LoVo (cell line): Measurements from ENCODE around the gene TIMM8B.
"Not testable (repeated sequence)": the region's sequence is repeated elsewhere in the genome, so short reads cannot be mapped to it uniquely, and the experiment has no call there.

Source experiments
- DNase-seq: peaks from one replicate; pipeline ENCODE4 v3.0.0-alpha.2; 2016; ENCODE audit warnings: low spot score

The TIMM8B gene

GRCh38 chr11:112073941-112074811, 12.4 kb downstream of the TIMM8B start, which contains the start of the genes NKAPD1 and PIH1D2:
Gene NKAPD1 (plus strand): TSS chr11:112074299. CDS start chr11:112075575, 1,276 bp downstream.
Gene PIH1D2 (minus strand): TSS chr11:112074017. CDS start chr11:112073174, 843 bp downstream.
- peak; percentile 86 for DNase-seq

DNA sequence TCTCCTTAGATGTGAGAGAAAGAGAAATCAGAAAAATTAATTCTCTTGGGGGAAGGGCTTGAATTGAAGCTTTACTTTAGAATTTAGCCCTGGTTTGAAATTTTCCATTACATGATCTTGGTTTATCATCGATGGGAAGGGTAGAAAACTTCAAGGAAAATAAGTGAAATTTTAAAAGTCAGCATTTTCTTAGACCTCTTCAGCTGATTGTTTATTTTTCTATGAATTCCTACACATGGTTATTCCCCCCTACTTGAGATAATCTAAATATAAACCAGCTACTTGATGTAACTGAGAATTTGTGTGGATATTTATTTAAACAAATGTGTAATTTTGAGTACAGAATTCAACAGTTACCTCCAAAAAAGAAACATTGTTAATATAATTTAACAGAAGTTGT, 23.6 kb downstream of the TIMM8B start:
- no peak for DNase-seq

GRCh38 chr11:112058103-112058502, 28.5 kb downstream of the TIMM8B start:
- no peak for DNase-seq

DNA sequence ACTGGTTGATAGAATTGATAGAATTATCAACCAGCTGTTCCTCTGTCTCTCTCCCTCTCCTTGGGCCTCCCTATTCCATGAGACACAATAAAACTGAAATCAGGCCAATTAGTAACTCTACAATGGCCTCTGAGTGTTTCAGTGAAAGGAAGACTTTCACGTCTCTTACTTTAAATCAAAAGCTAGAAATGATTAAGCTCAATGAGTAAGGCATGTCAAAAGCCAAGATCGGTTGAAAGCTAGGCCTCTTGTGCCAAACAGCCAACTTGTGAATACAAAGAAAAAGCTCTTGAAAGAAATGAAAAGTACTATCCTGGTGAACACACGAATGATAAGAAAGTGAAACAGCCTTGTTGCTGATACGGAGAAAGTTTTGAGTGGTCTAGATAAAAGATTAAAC, 29.4 kb downstream of the TIMM8B start:
- DNase-seq: no peak

GRCh38 chr11:112051768-112052167, 34.8 kb downstream of the TIMM8B start:
- no peak for DNase-seq

DNA sequence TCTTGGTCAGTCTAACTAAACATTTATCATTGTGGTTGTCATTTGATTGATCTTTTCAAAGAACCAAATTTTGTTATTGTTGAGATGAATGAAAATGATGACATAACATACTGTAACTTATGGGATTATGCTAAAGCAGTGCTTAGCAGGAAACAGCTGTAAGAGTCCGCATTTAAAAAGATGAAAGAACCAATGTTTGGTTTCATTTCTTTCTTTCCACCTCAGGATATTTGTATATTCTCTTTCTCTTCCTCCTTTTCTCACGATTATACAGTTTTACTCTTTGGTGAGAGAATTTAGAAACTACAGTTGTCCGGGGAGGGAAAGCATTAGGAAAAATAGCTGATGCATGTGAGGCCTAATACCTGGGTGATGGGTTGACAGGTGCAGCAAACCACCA, 35.8 kb downstream of the TIMM8B start:
- DNase-seq: no peak

GRCh38 chr11:112049777-112050176, 36.8 kb downstream of the TIMM8B start:
- DNase-seq: no peak

- not testable (repeated sequence) for DNase-seq
Observed at GRCh38 chr11:112048256-112048655, 38.3 kb downstream of the TIMM8B start.

- not testable (repeated sequence) for DNase-seq
Observed at GRCh38 chr11:112046647-112047046, 39.9 kb downstream of the TIMM8B start.

GRCh38 chr11:112044961-112045360, 41.6 kb downstream of the TIMM8B start:
- DNase-seq: no peak

DNA sequence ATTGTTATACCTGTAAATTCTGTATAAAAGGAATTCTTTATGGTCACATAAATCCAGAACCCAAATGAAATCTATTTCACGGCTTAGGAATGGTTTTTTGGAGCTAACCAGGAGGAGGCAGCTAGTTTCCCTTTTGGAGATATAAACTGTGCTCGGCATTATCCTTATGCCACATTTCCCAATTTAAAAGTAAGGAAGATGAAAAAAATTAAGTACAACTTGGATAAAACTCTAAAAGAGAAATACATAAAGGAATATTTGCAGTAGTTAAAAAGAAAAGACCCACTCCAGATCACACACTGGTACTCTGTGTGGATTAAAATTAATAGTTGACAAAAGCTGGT, 43.6 kb downstream of the TIMM8B start:
- no peak for DNase-seq

GRCh38 chr11:112042161-112042960, 44.2 kb downstream of the TIMM8B start:
- no peak for DNase-seq

DNA sequence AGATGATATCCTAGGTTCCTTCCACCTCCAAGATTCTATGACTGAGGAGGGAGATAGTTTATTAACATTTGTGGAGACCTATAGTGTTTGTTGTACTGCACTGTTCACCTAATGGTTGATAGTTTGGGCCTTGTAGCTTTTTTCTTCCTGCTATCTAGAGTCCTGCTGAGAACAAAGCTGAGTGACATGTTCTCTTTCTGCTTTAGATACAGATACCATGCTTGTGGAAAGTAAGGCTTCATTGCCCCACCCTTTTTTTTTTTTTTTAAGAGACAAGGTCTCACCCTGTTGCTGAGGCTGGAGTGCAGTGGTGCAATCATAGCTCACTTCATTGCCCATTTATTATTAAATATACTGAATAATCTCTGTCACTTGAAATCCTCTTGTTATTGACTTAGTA, 49.0 kb downstream of the TIMM8B start:
- no peak for DNase-seq
